Spinal cord (tissue), 10 donors: Measurements from ENCODE around the gene MCHR1. TPM values are rescaled to one million over a fixed set of nuclear protein-coding genes. Genes with fewer than 3 reads are reported as not detected.
"Not testable (repeated sequence)": the region's sequence is repeated elsewhere in the genome, so short reads cannot be mapped to it uniquely, and the experiment has no call there.

Experiments
- DNase-seq, 6 donors: peaks; one replicate each; pipeline versions ENCODE4 v3.0.0 to v3.0.0-alpha.2; 2013 to 2015; ENCODE audit warnings: low spot score in 6 of 6, low read depth in 4 of 6
- H3K27ac ChIP-seq: one replicate; pipeline ENCODE4 v1.5.1; 2013; ENCODE audit warnings: low read depth, low read length, control low read depth
- H3K27me3 ChIP-seq: one replicate; pipeline ENCODE4 v1.6.1; 2013; ENCODE audit warnings: low read length; ENCODE audit not compliant: control insufficient read depth, insufficient read depth
- H3K36me3 ChIP-seq: one replicate; pipeline ENCODE4 v1.6.1; 2013; ENCODE audit warnings: low read length; ENCODE audit not compliant: control insufficient read depth, insufficient read depth
- H3K4me1 ChIP-seq: one replicate; pipeline ENCODE4 v1.6.1; 2013; ENCODE audit warnings: low read length; ENCODE audit not compliant: control insufficient read depth, insufficient read depth
- H3K4me3 ChIP-seq: one replicate; pipeline ENCODE4 v1.5.1; 2013; ENCODE audit warnings: low read depth, low read length, control low read depth
- H3K9me3 ChIP-seq: one replicate; pipeline ENCODE4 v1.6.1; 2013; ENCODE audit warnings: low read length; ENCODE audit not compliant: control insufficient read depth, insufficient read depth
- WGBS: methylation state at CpG from one replicate; pipeline ENCODE4 v1.1.5; 2013; ENCODE audit warnings: missing lambda C conversion rate; ENCODE audit not compliant: insufficient coverage; 5-methylcytosine and 5-hydroxymethylcytosine counted together
- polyA plus RNA-seq, 2 donors: library from polyadenylated mRNA; unstranded; fragments of 120-200 nt; gene quantifications; one replicate each; pipeline ENCODE4 v1.2.1, GENCODE V29; 2013; ENCODE audit not compliant: insufficient read length in 2 of 2
- total RNA-seq, 2 donors: library from RNA; depleted of rRNA in 1 of 2; stranded (reverse); fragments of 120-200 nt in 1 of 2; fragments of >200 nt in 1 of 2; gene quantifications; one replicate each; pipeline versions ENCODE4 v1.2.3 to v1.2.4, GENCODE V29; 2013 to 2014
- donor health status: healthy.

MCHR1 gene
- total and polyA plus RNA-seq, 4 donors: 2.4 to 7.3 (median 5.9) TPM

GRCh38 chr22:40707154-40707553, 27.9 kb downstream of the MCHR1 start:
- Histone ChIP-seq H3K9me3 (no peaks in the 10 kb centered on the region), H3K4me3 (no peak overlapping the region), H3K27ac (no peak overlapping the region), H3K36me3 (no peaks in the 10 kb centered on the region), H3K27me3 (no peaks in the 10 kb centered on the region), H3K4me1 (peaks cover 10% of the 10 kb centered on the region)
- WGBS: 88% methylated on average over 1 of the region's 2 CpGs
- DNase-seq: no peak

DNA sequence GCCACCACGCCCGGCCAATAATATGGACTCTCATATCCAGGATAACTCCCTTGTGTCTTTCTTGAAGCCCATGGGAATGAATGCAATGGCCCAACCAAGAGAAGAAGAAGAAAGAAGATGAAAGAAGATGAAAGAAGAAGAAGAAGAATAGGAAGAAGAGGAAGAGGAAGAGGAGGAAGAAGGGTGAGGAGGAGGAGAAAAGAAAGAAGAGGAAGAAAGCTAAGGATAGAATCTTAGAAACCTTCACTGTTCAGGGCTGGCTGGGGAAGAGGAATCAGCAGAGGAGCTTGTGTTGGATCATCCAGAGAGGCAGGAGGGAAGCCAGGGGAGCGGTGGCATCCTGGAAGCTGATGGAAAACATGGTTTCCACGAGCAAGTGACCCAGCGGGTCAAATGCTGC, 28.9 kb downstream of the MCHR1 start:
- DNase-seq: no peak
- WGBS: 100% methylated on average over 3 of the region's 5 CpGs
- no peaks in the 10 kb centered on the region for H3K27me3 ChIP-seq
- no peak overlapping the region for H3K27ac ChIP-seq
- H3K9me3 ChIP-seq: no peaks in the 10 kb centered on the region
- H3K4me1 ChIP-seq: peaks cover 10% of the 10 kb centered on the region
- no peaks in the 10 kb centered on the region for H3K36me3 ChIP-seq
- H3K4me3 ChIP-seq: no peak overlapping the region

DNA sequence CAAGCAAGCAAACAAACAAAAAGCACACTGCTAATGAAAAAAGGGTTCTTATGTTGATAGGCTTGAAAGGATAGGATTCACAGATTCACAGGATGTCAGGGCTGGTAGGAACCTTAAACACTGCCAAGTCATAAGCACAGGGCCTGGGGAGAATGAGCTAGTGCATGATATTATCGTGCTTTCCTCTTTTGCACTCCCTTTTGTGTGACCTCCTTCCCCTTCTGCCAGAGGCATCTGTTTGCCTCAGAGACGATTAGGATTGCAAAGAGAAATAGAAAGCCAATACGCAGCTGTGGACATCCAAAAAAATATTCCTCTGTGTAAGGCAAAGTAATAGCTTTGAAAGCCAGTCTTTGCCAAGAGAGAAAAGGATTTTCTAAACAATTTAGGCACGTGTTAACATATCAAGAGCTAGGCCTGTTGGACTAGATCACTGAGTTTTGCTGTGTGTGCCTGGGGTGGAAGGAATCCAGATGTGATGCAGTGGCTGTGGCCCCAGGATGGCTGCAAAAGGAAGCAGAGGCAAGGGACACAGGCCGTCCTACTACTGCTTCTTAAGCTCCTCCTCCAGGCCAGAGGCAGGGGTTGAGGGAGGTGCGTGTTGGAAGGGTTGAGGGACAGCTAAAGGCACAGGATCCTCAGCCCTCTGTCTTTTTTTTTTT, 30.6 kb downstream of the MCHR1 start:
- Histone ChIP-seq H3K4me1 (peaks cover 19% of the 10 kb centered on the region), H3K4me3 (no peak overlapping the region), H3K36me3 (no peaks in the 10 kb centered on the region), H3K9me3 (no peaks in the 10 kb centered on the region), H3K27me3 (no peaks in the 10 kb centered on the region), H3K27ac (no peak overlapping the region)
- 40% methylated on average over 4 of the region's 6 CpGs for WGBS
- peak in 2 of 6 donors; percentile 52 to 62 for DNase-seq

DNA sequence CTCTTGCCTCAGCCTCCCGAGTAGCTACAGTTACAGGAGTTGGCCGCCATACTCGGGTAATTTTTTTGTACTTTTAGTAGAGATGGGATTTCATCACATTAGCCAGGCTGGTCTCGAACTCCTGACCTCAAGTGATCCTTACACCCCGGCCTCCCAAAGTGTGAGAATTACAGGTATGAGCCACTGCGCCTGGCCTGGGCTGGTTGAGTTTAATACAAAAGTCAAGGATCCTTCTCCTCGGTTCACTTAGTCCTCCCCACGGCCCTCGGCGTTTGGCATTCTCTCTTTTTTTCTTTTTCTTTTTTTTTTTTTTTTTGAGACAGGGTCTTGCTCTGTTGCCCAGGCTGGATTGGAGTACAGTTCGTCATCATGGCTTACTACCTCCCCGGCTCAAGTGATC, 33.0 kb downstream of the MCHR1 start:
- Histone ChIP-seq H3K27me3 (no peaks in the 10 kb centered on the region), H3K4me3 (no peak overlapping the region), H3K36me3 (no peaks in the 10 kb centered on the region), H3K4me1 (peaks cover 22% of the 10 kb centered on the region), H3K27ac (no peak overlapping the region), H3K9me3 (no peaks in the 10 kb centered on the region)
- no peak for DNase-seq
- 100% methylated on average over 10 of the region's 12 CpGs for WGBS

DNA sequence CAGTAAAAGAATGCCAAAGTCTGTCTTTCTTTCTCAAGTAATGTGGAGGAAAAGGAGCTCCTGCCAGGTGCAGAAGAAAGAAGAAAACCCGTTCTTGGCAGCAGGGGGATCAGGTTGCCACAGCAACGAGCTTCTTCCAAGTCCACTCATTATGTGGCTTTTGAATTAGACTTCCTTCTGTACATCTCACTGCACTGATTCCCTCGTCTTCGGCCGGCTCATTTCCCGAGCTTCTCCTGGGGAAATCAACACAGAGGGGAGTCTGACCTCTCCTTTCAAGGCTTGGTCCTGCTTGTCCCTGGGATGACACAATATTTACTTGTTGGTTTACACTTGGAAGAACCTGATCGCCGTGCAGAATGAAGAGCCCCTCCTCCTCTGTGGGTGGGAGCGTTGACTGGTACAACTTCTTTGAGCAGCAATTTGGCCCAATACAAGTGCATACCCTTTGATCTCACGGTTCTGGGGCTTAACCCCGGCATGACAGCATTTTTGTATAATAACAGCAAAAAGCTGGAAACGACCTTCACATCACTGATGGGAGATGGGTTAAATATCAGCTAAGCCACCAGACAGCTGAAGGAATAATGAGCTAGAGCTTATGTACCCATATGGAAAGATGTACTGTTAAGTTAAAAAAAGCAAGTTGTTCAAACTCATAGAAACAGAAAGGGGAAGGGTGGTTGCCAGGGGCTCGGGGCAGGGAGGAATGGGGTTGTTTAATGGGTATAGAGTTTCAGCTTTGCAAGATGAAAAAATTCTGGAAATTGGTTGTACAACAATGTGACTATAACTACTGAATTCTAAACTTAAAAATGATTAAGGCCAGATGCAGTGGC, 35.4 kb downstream of the MCHR1 start:
- Histone ChIP-seq H3K4me1 (peaks cover 22% of the 10 kb centered on the region), H3K4me3 (no peak overlapping the region), H3K27ac (peak overlapping the region; percentile 73), H3K9me3 (no peaks in the 10 kb centered on the region), H3K36me3 (no peaks in the 10 kb centered on the region), H3K27me3 (peaks cover 2% of the 10 kb centered on the region)
- WGBS: 0% methylated on average over 10 of the region's 13 CpGs
- peak in 5 of 6 donors; percentile 75 to 95 (median 84) for DNase-seq

DNA sequence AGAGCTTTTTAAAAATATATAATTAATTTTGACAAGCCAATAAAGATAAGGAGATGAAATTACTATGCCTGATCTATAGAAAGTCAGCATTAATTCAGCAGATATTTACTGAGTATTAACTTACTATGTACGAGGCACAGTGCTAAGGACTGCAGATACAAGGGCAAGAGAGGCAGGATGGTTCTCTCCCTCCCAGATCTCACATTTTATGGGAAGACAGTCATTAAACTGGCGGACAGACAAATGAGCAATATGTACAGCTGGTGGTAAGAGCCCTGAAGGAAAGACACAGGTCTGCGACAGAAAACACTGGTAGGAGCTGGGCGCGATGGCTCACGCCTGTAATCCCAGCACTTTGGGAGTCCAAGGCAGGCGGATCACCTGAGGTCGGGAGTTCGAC, 36.8 kb downstream of the MCHR1 start:
- Histone ChIP-seq H3K27me3 (peaks cover 2% of the 10 kb centered on the region), H3K36me3 (no peaks in the 10 kb centered on the region), H3K4me3 (no peak overlapping the region), H3K9me3 (no peaks in the 10 kb centered on the region), H3K4me1 (peaks cover 26% of the 10 kb centered on the region), H3K27ac (no peak overlapping the region)
- 89% methylated on average over 7 of the region's 9 CpGs for WGBS
- no peak for DNase-seq

GRCh38 chr22:40717657-40718056, 38.4 kb downstream of the MCHR1 start:
- H3K36me3 ChIP-seq, H3K4me3 ChIP-seq, H3K27ac ChIP-seq, H3K9me3 ChIP-seq, H3K27me3 ChIP-seq, DNase-seq: not testable (repeated sequence)
- 69% methylated on average over 2 of the region's 5 CpGs for WGBS
- peaks cover 28% of the 10 kb centered on the region for H3K4me1 ChIP-seq

DNA sequence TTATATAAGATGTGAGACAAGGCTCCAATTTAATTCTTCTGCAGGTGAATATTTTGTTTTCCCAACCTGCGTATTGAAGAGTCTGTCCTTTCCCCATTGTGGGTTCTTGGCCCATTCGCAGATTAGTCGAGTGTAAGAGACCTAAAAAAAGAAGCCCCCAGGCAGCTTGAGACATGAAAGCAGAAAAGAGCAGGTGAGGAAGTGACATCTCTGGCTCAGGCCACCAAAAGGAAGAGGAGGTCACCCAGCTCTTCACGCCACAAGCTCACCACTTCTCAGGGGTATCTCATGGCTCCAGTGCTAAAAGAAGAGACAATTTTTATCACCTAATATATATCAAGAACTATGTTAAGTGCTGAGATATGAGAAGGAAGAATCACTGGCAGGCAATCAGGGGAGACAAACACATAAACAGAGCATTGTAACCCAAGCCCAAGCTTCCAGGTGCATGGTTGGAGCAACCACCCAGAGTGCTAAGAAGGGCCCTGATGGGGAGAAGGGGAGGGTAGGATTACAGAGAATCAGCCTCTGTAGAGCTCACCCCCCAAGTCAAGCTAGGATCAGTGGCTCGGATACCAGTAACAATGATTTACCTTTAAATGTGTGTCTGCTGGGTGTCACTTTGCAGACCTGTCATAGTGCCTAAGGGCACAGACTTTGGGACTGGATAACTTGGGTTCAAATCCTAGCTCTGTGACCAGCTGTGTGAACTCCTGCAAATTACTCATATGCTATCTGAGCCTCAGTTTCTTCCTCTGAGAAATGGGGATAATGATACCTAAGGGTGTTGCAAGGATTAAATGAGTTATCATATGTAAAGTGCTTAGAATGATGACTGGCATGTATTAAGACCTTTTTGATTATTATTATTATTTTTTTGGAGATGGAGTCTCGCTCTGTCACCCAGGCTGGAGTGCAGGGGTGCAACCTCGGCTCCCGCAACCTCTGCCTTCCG, 39.2 kb downstream of the MCHR1 start:
- 98% methylated on average over 5 of the region's 9 CpGs for WGBS
- no peak for DNase-seq
- Histone ChIP-seq H3K36me3 (no peaks in the 10 kb centered on the region), H3K4me3 (no peak overlapping the region), H3K4me1 (peaks cover 27% of the 10 kb centered on the region), H3K9me3 (no peaks in the 10 kb centered on the region), H3K27ac (no peak overlapping the region), H3K27me3 (peaks cover 2% of the 10 kb centered on the region)

- peaks cover 2% of the 10 kb centered on the region for H3K27me3 ChIP-seq
- WGBS: 78% methylated on average over 6 of the region's 6 CpGs
- no peak overlapping the region for H3K27ac ChIP-seq
- no peaks in the 10 kb centered on the region for H3K9me3 ChIP-seq
- H3K4me1 ChIP-seq: peaks cover 16% of the 10 kb centered on the region
- no peaks in the 10 kb centered on the region for H3K36me3 ChIP-seq
- DNase-seq: no peak
- H3K4me3 ChIP-seq: no peak overlapping the region
Measured at GRCh38 chr22:40719599-40719998, 40.3 kb downstream of the MCHR1 start.
